Heart right ventricle (tissue), 16 donors: ENCODE data around the gene PRICKLE1. TPM values are rescaled to one million over a fixed set of nuclear protein-coding genes. Genes with fewer than 3 reads are reported as not detected.

Experiments used
- ATAC-seq, 8 donors: fragments of 200-7000 bp; cut with Tn5 transposase; one replicate each; pipeline ENCODE4 v1.9.1; 2020; ENCODE audit warnings: mild to moderate bottlenecking in 8 of 8, moderate library complexity in 8 of 8, moderate number of reproducible peaks in 1 of 8
- DNase-seq, 2 donors: peaks; one replicate each; pipeline ENCODE4 v3.0.0-alpha.2; 2020
- H3K27ac ChIP-seq, 10 donors: fragments of 200-600 bp; sonication (generic) in 2 of 10; one replicate each; pipeline versions ENCODE4 v1.5.0 to v1.8.0; 2020 to 2022; ENCODE audit warnings: mild to moderate bottlenecking in 3 of 10
- H3K27me3 ChIP-seq, 7 donors: fragments of 200-600 bp; one replicate each; pipeline ENCODE4 v1.8.0; 2021 to 2022; ENCODE audit warnings: mild to moderate bottlenecking in 2 of 7
- H3K36me3 ChIP-seq, 9 donors: fragments of 200-600 bp; sonication (generic) in 1 of 9; one replicate each; pipeline versions ENCODE4 v1.5.0 to v1.8.0; 2020 to 2022; ENCODE audit warnings: mild to moderate bottlenecking in 2 of 9
- H3K4me1 ChIP-seq, 9 donors: fragments of 200-600 bp; sonication (generic) in 1 of 9; one replicate each; pipeline versions ENCODE4 v1.5.0 to v1.8.0; 2020 to 2022; ENCODE audit warnings: mild to moderate bottlenecking in 4 of 9
- H3K4me3 ChIP-seq, 10 donors: fragments of 200-600 bp; sonication (generic) in 2 of 10; one replicate each; pipeline versions ENCODE4 v1.5.0 to v1.8.0; 2020 to 2022; ENCODE audit warnings: mild to moderate bottlenecking in 7 of 10, moderate library complexity in 2 of 10
- H3K9me3 ChIP-seq, 11 donors: fragments of 200-600 bp in 10 of 11; sonication (generic) in 2 of 11; one replicate each; pipeline versions ENCODE4 v1.5.0 to v1.8.0; 2013 to 2022; ENCODE audit warnings: mild to moderate bottlenecking in 2 of 11, control low read depth in 1 of 11, moderate library complexity in 1 of 11
- WGBS, 2 donors: extraction: QIAGEN DNeasy Blood & Tissue Kit; methylation state at CpG; one replicate each; pipeline ENCODE4 v1.1.7; 2013; ENCODE audit warnings: inconsistent platforms in 1 of 2; 5-methylcytosine and 5-hydroxymethylcytosine counted together
- intact Hi-C, 10 donors: fragments of 100-400 bp; cut with DNase I; formaldehyde crosslinking; loops; one replicate each; pipeline versions ENCODE4 v1.11.1 to v1.14.2; 2022
- polyA plus RNA-seq, 2 donors: library from polyadenylated mRNA; stranded (reverse); fragments of 200-250 nt; gene quantifications; one replicate each; pipeline ENCODE4 v1.2.3, GENCODE V29; 2013
- total RNA-seq, 10 donors: library from RNA; stranded (reverse); fragmentation: NEBNext Ultra II Directional in 3 of 10; extraction: Animal tissue kit (Norgen Biotek cat#: 25700) in 3 of 10; gene quantifications; one replicate each; pipeline versions ENCODE4 v1.2.1 to v1.2.4, GENCODE V29; 2021 to 2023
- TF ChIP-seq, protein P1 (sequence below), 9 donors: fragments of 200-600 bp; sonication (generic) in 2 of 9; IDR thresholded peaks; one replicate each; pipeline versions ENCODE4 v1.5.0 to v1.8.0; 2021 to 2022; ENCODE audit warnings: antibody characterized with exemption in 9 of 9, mild to moderate bottlenecking in 5 of 9, moderate library complexity in 1 of 9
- donor health status: Arrhythmogenic right ventricular cardiomyopathy.
- donor health status: ischemic (EF 13 %, LVEDD 7.1; RV severe dilation, severe dysfunction).
- donor health status: healthy with polysubstance abuse.
- donor health status: DM: no; HTN: yes; CAD: no.
- donor health status: DM: no; HTN: no; CAD: no.
- donor health status: ischemic (EF 25% LVEDD 6.9; RV normal size, moderate dysfunction).
- donor health status: ischemic (EF 25% LVEDD 5.7; RV mildly dilated, moderate dysfunction).
- donor health status: healthy.
- donor health status: DM: yes; HTN: yes; CAD: no.
- donor health status: Ischemic cardiomyopathy.
- donor health status: ischemic (EF 35%, LVEDD 5.7; RV mildly dilated, moderate dysfunction).
- donor health status: nonischemic (EF 11% LVEDD 7.7; RV severe dilation, severe dysfunction).
- donor health status: DM: yes; HTN: yes; CAD: no.
- donor health status: PGD.
- donor health status: ischemic (EF 29% LVEDD 5.4; RV normal size, mild dysfunction).
- donor health status: nonischemic (EF 23%, LVEDD 6.1; RV moderate dilation, normal function).

Gene PRICKLE1
- total and polyA plus RNA-seq, 12 donors, result 2.9 to 36.9 (median 17.8) TPM

DNA sequence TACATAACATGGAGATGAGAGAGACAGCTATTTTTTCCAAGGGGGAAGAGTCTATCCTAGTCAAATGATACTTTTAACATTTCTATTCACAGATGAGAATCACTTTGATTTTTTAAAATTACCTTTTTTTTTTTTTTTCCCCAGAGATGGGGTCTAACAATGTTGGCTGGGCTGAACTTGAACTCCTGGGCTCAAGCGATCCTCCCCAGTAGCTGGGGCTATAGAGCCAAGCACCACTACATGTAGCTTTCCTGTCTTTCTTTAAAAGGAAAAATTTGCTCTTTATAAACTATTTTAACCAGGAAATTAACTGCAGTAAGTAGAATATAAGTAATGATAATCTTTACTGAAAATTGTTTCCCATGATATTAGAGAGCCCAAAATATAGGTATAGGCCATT lies 3.3 kb downstream of the PRICKLE1 start:
- no peak for DNase-seq
- Histone ChIP-seq H3K9me3 (no peaks in the 10 kb centered on the region), H3K27ac (peak overlapping the region in 3 of 10 donors; percentile 50 to 88 (median 82)), H3K4me3 (no peak overlapping the region), H3K27me3 (peaks cover 0 to 42% (median 0%) of the 10 kb centered on the region in 7 donors), H3K4me1 (peaks cover 6 to 82% (median 61%) of the 10 kb centered on the region in 9 donors), H3K36me3 (no peaks in the 10 kb centered on the region)
- ATAC-seq, result no peak
- 68 to 77% methylated on average over 1 of the region's 1 CpG for WGBS, 2 donors
- TF ChIP-seq, protein P1, sequence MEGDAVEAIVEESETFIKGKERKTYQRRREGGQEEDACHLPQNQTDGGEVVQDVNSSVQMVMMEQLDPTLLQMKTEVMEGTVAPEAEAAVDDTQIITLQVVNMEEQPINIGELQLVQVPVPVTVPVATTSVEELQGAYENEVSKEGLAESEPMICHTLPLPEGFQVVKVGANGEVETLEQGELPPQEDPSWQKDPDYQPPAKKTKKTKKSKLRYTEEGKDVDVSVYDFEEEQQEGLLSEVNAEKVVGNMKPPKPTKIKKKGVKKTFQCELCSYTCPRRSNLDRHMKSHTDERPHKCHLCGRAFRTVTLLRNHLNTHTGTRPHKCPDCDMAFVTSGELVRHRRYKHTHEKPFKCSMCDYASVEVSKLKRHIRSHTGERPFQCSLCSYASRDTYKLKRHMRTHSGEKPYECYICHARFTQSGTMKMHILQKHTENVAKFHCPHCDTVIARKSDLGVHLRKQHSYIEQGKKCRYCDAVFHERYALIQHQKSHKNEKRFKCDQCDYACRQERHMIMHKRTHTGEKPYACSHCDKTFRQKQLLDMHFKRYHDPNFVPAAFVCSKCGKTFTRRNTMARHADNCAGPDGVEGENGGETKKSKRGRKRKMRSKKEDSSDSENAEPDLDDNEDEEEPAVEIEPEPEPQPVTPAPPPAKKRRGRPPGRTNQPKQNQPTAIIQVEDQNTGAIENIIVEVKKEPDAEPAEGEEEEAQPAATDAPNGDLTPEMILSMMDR (IDR thresholded peaks at IDR 0.05), result peak in 2 of 9 donors; percentile 27 to 41
- intact Hi-C loops, result loop anchor here in 9 of 10 donors (5.0 to 10.0 kb wide), 8 partner anchors 149 to 751 kb away; partner anchors contain the start of gene GXYLT1 (in 1 of the 9)

DNA sequence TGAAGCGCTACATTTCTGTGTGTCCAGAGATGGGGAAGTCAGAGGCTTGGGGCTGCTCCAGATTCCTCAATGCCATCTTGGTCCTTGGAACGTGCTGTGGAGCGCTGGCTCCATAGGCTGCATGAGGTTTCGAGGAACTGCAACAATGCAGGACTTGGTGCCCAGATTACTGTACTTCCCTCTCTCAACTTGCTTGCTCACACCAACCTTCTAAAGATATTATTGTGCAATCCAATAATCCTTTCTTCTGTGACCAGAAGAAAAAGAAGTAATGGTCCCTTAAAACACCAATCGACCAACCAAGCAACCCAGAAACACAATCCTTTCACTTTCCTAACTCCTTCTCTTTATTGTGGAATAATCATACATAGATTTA lies 3.7 kb downstream of the PRICKLE1 start:
- peaks cover 4 to 78% (median 58%) of the 10 kb centered on the region in 9 donors for H3K4me1 ChIP-seq

DNA sequence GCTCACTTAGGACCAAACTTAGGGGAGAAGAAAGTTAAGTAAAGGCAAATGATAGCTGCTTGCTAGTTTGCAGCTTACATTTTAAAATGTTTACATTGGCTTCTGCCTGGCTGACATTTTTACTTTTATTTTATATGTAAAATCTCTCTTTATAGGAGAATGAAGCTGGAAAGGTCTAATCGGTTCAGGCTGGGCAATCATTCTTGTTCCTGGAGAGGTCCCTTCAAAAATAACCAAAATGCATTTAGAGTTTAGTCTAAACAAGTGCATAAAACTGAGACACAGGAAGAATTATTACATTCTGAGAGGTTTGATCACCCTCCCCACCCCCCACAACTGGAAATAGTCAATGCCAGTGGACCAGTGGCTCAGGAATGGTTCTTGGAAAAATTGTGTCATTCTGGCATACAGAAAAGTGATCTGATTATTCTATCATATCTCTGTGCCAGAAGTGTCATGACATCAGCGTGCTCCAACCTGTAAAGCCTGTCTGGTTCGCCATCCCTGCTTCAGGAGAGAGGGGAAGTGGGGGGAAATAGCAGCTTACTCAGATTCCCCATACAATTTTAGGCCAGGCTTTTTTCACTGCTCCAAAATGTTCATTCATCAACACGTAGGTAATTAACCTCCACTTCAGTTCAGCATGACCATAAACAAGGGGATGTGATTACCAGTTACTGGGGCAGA lies 4.2 kb downstream of the PRICKLE1 start:
- ATAC-seq (no peak), DNase-seq (no peak)
- Histone ChIP-seq H3K36me3 (no peaks in the 10 kb centered on the region), H3K27ac (peak overlapping the region in 4 of 10 donors; percentile 23 to 50 (median 39)), H3K27me3 (peaks cover 0 to 33% (median 0%) of the 10 kb centered on the region in 7 donors), H3K4me3 (peak overlapping the region in 1 of 10 donors; percentile 17), H3K4me1 (peaks cover 0 to 74% (median 53%) of the 10 kb centered on the region in 9 donors), H3K9me3 (no peaks in the 10 kb centered on the region)
- 48 to 68% methylated on average over 4 of the region's 4 CpGs for WGBS, 2 donors
- intact Hi-C loops, result loop anchor here in 9 of 10 donors (5.0 to 10.0 kb wide), 8 partner anchors 150 to 752 kb away; partner anchors contain the start of gene GXYLT1 (in 1 of the 9)
- TF ChIP-seq, protein P1 (IDR thresholded peaks at IDR 0.05), result no peak

More for the DNA sequence above, 3.7 kb downstream of the PRICKLE1 start:
- H3K9me3 ChIP-seq, result no peaks in the 10 kb centered on the region
- TF ChIP-seq, protein P1 (IDR thresholded peaks at IDR 0.05), result no peak
- WGBS, 2 donors, result 76 to 85% methylated on average over 5 of the region's 5 CpGs
- intact Hi-C loops, result loop anchor here in 9 of 10 donors (5.0 to 10.0 kb wide), 8 partner anchors 149 to 751 kb away; partner anchors contain the start of gene GXYLT1 (in 1 of the 9)
- ATAC-seq, result no peak
- no peak for DNase-seq
- no peaks in the 10 kb centered on the region for H3K36me3 ChIP-seq
- no peak overlapping the region for H3K4me3 ChIP-seq
- H3K27me3 ChIP-seq, result peaks cover 0 to 38% (median 0%) of the 10 kb centered on the region in 7 donors
- peak overlapping the region in 2 of 10 donors; percentile 47 to 50 for H3K27ac ChIP-seq

DNA sequence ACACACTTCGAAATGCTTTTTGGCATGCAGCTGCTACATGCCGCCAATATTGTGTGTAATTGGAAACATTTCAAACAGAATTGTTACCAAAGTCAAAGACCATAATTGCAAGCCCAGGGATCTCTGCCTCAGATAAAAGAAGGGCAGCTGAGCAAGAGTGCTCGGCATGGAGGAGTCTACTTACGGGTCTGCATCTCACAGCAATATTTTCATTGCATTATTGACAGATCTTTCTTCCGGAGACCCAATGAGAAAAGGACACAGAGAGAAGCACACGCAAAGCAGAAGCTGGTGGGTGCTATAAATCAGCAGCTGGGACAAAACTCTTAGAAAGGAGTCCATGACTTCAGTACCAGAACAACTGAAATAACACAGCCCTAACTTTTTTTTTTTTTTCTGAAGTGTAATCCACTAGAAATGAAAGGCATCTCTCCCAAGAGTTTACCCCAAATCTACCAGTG lies 4.9 kb downstream of the PRICKLE1 start:
- no peak for DNase-seq
- WGBS, 2 donors, result 18 to 19% methylated on average over 6 of the region's 6 CpGs
- H3K9me3 ChIP-seq, result no peaks in the 10 kb centered on the region
- TF ChIP-seq, protein P1 (IDR thresholded peaks at IDR 0.05), result no peak
- H3K4me1 ChIP-seq, result peaks cover 0 to 77% (median 52%) of the 10 kb centered on the region in 9 donors
- ATAC-seq, result no peak
- H3K36me3 ChIP-seq, result no peaks in the 10 kb centered on the region
- H3K27me3 ChIP-seq, result peaks cover 0 to 27% (median 0%) of the 10 kb centered on the region in 7 donors
- H3K4me3 ChIP-seq, result peak overlapping the region in 2 of 10 donors; percentile 9 to 17
- H3K27ac ChIP-seq, result peak overlapping the region in 4 of 10 donors; percentile 23 to 50 (median 39)
- intact Hi-C loops, result loop anchor here in 9 of 10 donors (5.0 to 10.0 kb wide), 8 partner anchors 150 to 753 kb away; partner anchors contain the start of gene GXYLT1 (in 1 of the 9)
